Midbrain (tissue), 1 donor: ENCODE measurements around the gene NFIL3.
"Not testable (repeated sequence)": the region's sequence is repeated elsewhere in the genome, so short reads cannot be mapped to it uniquely, and the experiment has no call there.

Experiments used
- DNase-seq: peaks from one replicate; lab custom pipeline; 2025; lab: John Stamatoyannopoulos, UW

Gene NFIL3

DNA sequence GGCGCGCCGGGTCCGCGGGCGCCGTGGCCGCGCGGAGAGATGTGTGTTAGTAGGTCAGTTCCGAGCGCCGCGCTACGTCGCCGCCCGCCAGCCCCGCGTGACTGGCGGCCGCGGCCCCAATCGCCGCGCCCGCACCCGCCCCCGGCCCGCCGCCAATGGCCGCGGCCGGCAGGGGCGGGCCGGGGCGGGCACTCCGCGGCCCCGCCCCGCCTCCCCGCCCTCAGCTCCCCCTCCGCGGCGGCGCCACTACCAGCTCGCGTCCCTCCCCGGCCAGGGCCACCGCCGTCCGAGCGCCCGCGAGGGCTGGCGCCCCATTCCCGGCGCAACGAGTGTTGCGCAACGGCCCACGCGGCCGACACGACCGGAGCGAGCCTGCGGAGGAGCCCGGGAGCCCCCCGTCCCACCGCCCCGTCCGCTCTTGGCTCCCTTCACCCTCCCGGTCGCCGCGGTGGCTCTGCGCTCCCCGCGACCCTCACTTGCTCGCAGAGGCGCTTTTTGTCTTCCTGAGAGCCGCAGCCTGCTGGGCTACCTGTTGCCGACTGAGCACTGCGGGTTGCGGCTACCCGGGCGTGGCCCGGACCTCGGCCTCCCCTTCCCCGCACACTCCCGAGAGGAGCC lies at the start of gene NFIL3:
TSS of gene NFIL3 (minus strand) at position 48 of the 618 bp plus-strand sequence. CDS start 13,098 bp downstream, outside the sequence.
- DNase-seq = peak; percentile 84

DNA sequence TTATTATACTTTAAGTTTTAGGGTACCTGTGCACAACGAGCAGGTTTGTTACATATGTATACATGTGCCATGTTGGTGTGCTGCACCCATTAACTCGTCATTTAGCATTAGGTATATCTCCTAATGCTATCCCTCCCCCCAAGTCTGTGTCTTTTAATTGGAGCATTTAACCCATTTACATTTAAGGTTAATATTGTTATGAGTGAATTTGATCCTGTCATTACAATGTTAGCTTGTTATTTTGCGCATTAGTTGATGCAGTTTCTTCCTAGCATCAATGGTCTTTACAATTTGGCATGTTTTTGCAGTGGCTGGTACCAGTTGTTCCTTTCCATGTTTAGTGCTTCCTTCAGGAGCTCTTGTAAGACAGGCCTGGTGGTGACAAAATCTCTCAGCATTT lies 47.9 kb upstream of the NFIL3 start:
- DNase-seq = not testable (repeated sequence)

- DNase-seq = no peak
Observed at GRCh38 chr9:91465420-91465819, 41.8 kb upstream of the NFIL3 start.

GRCh38 chr9:91458906-91459305 lies 35.3 kb upstream of the NFIL3 start:
- no peak for DNase-seq

DNA sequence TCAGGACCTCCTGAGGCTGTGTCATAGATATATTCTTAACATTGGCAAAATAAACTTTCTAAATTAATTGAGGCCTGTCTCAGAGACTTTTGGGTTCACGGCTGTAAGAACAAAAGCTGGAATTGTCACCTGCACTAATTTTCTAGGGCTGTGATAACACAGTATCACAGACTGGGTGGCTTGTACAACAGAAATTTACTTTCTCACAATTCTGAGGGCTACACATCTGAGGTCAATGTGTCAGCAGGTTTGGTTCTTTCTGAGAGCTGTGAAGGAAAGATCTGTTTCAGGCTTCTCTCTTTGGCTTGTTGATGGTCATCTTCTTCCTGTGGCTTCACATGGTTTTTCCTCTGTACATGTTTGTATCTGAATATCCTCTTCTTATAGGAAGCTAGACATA lies 29.2 kb upstream of the NFIL3 start:
- no peak for DNase-seq

GRCh38 chr9:91451431-91452270 lies 28.0 kb upstream of the NFIL3 start:
- no peak for DNase-seq

DNA sequence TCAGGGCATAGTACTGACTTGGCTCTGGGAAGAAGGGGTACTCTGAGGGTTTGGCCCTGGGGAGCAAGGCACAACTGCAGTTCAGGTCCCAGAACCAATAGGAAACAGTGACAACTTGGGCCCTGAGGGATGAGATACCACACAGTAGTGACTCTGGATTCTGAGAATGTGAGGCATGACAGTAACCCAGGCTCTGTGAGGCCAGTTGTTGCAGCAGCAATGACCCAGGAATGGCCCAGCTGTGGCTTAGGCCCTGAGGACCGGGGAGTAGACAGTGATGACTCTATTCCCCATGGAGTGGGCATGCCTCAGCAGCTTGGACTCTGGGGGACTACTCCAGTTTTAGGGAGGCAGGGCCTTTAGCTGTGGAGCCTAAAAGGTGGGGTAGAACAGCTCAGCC lies 21.5 kb upstream of the NFIL3 start:
- no peak for DNase-seq

- no peak for DNase-seq
Observed at GRCh38 chr9:91443994-91444392, 20.4 kb upstream of the NFIL3 start.

DNA sequence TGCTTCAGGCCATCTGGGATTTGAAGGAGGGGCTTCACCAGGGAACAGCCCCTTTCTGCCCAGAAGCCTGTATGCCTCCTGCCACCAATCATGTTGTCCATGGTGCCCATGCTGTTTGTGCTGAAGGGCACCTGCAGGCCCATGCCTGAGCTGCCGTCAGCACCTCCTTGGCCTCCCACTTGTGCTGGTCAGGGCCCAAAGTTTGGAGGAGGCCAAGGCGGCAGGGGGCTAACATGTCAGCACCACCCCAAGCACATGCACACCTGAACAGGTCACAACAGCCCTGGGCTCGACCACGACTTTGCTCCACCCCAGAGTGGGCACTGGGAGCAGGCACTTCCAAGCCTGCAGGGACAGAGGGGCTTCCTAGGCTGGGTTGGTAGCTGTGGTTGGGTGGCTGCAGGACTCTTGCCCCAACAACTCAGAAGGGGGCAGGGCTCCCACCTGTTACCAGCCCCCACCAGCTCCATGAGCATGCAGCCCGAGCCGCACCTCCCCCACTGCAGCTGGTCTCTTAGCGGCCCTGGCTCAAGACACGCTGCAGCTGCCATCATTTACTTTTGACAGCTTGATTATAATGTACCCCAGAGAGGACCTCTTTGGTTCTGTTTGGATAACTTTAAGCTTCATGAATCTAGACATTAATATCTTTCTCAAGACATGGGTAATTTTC lies 19.8 kb upstream of the NFIL3 start:
- no peak for DNase-seq

GRCh38 chr9:91436841-91437240 lies 13.2 kb upstream of the NFIL3 start:
- DNase-seq = no peak

DNA sequence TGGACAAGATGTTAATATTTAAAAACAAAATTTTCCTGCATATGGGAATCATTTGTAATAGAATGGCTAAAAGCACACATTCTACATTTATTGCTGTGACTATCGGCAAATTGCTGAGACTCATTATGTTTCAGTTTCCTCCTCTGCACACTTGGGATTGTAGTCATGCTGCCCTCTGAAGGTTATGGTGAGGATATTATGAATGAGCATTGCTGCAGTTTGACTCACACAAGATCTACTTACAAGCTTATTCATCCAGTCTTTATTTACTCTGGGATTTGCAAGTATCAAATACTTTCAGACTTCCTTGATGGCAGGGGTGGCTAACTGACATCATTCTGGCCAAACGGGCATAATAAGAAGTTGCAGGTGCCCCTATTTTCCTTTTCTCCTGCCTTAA lies 9.5 kb upstream of the NFIL3 start:
- peak; percentile 49 for DNase-seq

DNA sequence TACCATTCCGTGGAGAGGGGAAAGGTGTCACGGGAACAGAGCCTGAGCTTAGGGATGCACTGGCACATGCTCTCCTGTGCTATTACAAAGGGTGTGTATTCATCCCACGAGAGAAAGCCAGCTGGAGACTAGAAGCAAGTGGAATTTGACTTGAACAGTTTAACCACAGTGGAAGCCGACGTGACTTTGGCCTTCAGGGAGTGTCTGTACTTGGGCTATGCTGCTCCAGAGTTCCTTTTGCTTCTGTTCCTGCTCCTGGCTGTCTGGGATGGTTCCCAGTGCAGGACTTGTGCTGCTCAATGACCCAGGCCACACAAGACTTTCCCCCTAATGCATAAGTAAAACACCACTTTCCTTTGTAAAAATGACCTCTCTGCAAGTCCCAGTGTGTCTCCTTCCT lies 7.9 kb upstream of the NFIL3 start:
- DNase-seq = no peak

- DNase-seq = no peak
Observed at GRCh38 chr9:91429501-91429900, 5.9 kb upstream of the NFIL3 start.

GRCh38 chr9:91428927-91429351 lies 5.3 kb upstream of the NFIL3 start:
- DNase-seq = no peak

GRCh38 chr9:91428436-91428835 lies 4.8 kb upstream of the NFIL3 start:
- DNase-seq = no peak

- DNase-seq = no peak
Observed at GRCh38 chr9:91427873-91428272, 4.2 kb upstream of the NFIL3 start.

- peak; percentile 34 for DNase-seq
Observed at GRCh38 chr9:91426123-91426745, 2.6 kb upstream of the NFIL3 start.

DNA sequence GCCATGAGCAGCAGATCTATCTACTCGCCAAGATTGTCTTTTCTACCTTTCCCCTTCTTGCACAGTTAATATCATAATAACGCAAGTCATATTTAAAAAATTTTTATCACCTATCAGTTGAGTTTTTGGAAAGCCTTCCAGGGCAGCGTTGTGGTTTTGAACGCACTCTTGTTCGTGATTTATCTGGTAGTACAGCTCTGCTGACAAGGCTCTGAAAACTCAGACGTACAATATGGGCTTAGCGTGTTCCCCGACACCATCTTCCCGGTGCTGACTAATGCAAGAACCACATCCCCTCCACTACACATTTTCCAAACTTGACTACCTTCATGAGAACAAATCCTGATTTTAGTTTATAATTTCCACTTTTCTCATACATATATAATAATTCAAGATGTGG lies 1.6 kb upstream of the NFIL3 start:
- no peak for DNase-seq

DNA sequence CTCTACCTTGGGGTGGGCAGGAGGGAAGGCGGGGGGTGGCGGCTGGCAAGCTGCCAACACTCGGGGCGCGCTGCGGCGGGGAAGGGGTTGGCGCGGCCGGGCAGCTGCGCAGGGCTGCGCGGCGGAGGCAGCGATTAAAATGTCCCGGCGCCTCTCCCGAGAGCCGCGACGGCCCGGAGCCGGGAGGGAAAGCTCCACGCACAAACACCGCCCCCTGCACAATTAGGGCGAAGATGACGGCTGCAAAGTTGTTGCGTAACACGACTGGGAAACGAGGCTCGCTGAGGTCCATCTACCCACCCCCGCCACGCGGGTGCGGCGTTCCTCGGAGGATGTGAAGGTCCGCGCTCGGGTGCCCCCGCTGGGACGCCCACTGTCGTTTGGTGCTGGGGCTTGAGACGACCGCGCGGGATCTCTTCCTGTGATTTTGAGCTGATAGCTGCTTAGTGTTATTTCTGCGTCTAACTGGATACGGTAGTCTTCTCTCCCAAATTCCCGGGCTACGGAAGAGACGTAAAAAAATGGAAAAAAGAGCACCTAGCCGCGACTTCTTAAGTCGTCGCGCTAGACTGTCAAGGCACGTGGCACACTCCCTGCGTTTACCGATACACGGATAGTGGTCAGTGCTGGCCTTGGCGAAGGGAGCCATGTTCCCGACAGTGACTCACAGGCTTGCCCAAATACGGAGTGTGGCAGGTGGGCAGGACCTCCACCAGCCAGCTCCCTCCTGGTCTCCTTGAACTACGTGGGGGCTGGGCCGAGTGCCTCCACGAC lies 958 bp upstream of the NFIL3 start:
- DNase-seq = peak; percentile 84

- peak; percentile 65 for DNase-seq
Observed at GRCh38 chr9:91422758-91423711, 597 bp downstream of the NFIL3 start.
